GM12878 (cell line): ENCODE results near the gene PITPNC1.

Source experiments
- CTCF ChIP-seq, 3 experiments: IDR thresholded peaks in 2 of 3; conservative IDR thresholded peaks in 1 of 3; 2 replicates each; pipeline ENCODE4 v1.5.1; 2011; ENCODE audit warnings: low read depth in 3 of 3, low read length in 3 of 3, mild to moderate bottlenecking in 3 of 3, control low read depth in 2 of 3, moderate library complexity in 2 of 3, inconsistent platforms in 1 of 3, mixed read lengths in 1 of 3; ENCODE audit not compliant: control insufficient read depth in 2 of 3, insufficient read depth in 1 of 3; ENCODE audit errors: extremely low read depth in 1 of 3
- MAX ChIP-seq: IDR thresholded peaks from 2 replicates; pipeline ENCODE4 v1.6.1; 2012; ENCODE audit warnings: low read depth, low read length, improper control_type of control experiment
- MEF2A ChIP-seq: IDR thresholded peaks from 2 replicates; pipeline ENCODE4 v1.6.1; 2011; ENCODE audit warnings: low read depth, mild to moderate bottlenecking, low read length, moderate library complexity; ENCODE audit not compliant: insufficient read depth
- RAD21 ChIP-seq: IDR thresholded peaks from 2 replicates; pipeline ENCODE4 v1.6.1; 2011; ENCODE audit warnings: mild to moderate bottlenecking, low read depth, low read length, moderate library complexity; ENCODE audit not compliant: insufficient read depth
- SMAD5 ChIP-seq: IDR thresholded peaks from 2 replicates; pipeline ENCODE4 v1.6.1; 2016; ENCODE audit warnings: antibody characterized with exemption, low read depth
- SMC3 ChIP-seq: IDR thresholded peaks from 2 replicates; pipeline ENCODE4 v1.6.1; 2011; ENCODE audit warnings: low read length, improper control_type of control experiment, borderline replicate concordance
- ZNF24 ChIP-seq: fragments of 450-650 bp; IDR thresholded peaks from 2 replicates; pipeline ENCODE4 v1.6.1; 2017; ENCODE audit warnings: antibody characterized with exemption, mild to moderate bottlenecking
- ZNF274 ChIP-seq: IDR thresholded peaks from one replicate; pipeline ENCODE4 v1.8.0; 2011; ENCODE audit not compliant: insufficient read length, insufficient read depth

GRCh38 chr17:67476787-67477335, 99.8 kb downstream of the PITPNC1 start:
- TF ChIP-seq RAD21 (no peak), MEF2A (no peak), MAX (no peak), ZNF24 (no peak), SMC3 (no peak), CTCF (IDR thresholded peaks at IDR 0.05 in 2 of 3, conservative IDR thresholded peaks at IDR 0.05 in 1 of 3; ENCODE audit: control insufficient read depth in 2 of 3, extremely low read depth in 1 of 3, insufficient read depth in 1 of 3, low read depth in 3 of 3, low read length in 3 of 3) (no peak), ZNF274 (no peak), SMAD5 (no peak)
